Left lobe of liver (tissue), 2 donors: ENCODE measurements around the gene IKZF2. TPM values are rescaled to one million over a fixed set of nuclear protein-coding genes. Genes with fewer than 3 reads are reported as not detected.

Source experiments
- ATAC-seq: fragments of 200-7000 bp; cut with Tn5 transposase; one replicate; pipeline ENCODE4 v1.9.1; 2020; ENCODE audit warnings: mild to moderate bottlenecking, moderate library complexity
- DNase-seq: peaks from one replicate; pipeline ENCODE4 v3.0.0-alpha.2; 2020; ENCODE audit warnings: low spot score
- total RNA-seq: library from RNA; stranded (reverse); gene quantifications from one replicate; pipeline ENCODE4 v1.2.1, GENCODE V29; 2021
- donor health status: DM: no; HTN: no; CAD: no; lungs with moderate emphysema.
- donor health status: DM: no; HTN: yes; CAD: no.

IKZF2 gene
- total RNA-seq: 1.8 TPM

DNA sequence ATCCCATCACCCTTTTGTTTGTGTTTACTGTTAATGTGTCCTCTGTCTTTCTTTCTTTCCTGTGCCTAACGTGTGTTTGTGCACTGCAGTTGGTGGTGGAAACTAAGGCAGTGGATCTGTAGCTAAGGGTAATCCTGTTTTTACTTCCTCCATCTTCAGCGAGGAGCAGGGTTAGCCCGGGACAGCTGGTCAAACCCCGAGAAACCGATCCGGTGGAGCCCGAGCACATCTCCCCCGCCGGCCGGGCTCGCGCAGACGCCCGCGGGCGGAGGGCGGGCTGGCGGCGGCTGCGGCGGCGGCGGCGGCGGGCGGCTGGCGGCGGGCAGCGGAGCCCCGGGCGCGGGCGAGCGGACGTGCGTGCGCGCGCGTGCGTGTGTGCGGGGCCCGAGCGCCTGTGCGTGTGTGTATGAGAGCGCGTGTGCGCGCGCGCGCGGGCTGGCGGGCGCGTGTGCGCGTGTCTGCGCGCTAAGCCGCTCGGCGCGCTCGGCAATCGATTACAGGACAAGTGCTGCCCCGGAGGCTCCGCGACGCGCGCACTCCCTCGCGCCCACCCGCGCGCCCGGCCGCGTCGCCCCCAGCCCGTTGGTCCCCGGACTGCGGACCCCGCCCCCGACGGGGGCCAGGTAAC lies at the start of gene IKZF2:
Gene IKZF2 (minus strand): TSS at position 176 of the 628 bp plus-strand sequence. CDS start 2,983 bp downstream, outside the sequence.
- DNase-seq: peak; percentile 90
- ATAC-seq: peak; percentile 89

DNA sequence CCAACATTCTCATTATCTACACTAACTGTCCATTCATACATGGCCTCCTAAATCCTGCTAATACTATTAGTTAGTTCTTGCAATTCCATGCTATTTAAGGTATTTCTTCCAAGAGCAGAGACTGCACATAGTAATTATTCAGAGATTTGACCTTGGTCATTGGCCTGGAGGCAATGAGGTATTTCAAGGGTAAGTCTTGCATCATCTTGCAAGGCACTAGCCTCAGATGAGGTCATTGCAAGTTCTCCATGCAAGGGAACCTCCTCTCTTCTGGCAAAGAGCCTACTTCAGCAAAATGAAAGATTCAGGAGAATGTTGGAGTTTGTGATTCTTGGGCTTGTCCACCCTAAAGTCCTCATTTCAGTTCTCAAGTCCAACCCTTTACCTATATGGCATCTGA lies 48.5 kb upstream of the IKZF2 start:
- DNase-seq: no peak
- no peak for ATAC-seq

- ATAC-seq (no peak), DNase-seq (no peak)
These were observed 37.8 kb upstream of the IKZF2 start for GRCh38 chr2:213189001-213189899.

- no peak for DNase-seq
- no peak for ATAC-seq
These were observed 37.1 kb upstream of the IKZF2 start for GRCh38 chr2:213188533-213188867.

DNA sequence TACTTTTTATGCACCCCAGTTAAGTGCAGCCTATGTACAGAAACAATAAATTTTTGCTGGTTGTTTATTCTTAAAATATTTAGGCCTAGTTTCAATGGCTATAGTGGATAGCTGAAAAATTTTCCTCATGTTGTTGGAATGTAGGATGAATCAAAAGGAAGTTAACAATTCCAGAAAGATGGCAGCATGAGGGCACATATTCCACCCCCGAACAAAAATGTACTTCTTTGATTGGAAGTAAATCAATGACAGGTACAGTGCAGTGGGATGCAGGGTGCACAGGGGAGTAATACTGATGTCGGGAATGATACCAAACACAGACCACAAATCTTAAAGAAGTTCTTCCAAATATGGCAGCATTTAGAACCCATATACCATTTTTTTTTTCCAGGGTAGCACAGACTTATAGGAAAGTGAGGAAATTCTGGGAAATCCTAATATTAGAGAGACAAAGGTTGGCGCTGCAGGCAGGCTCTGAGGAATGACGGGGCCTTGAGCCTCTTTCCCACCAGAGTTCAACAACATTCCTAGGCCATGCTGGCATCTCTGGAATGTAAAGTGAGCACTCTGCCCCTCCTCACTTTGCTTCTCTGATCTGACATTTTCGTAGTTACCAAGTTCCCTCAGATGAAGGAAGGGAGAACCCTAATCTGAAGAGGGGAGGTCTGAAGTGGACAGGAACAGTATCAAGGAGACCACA lies 36.6 kb upstream of the IKZF2 start:
- ATAC-seq: no peak
- no peak for DNase-seq

DNA sequence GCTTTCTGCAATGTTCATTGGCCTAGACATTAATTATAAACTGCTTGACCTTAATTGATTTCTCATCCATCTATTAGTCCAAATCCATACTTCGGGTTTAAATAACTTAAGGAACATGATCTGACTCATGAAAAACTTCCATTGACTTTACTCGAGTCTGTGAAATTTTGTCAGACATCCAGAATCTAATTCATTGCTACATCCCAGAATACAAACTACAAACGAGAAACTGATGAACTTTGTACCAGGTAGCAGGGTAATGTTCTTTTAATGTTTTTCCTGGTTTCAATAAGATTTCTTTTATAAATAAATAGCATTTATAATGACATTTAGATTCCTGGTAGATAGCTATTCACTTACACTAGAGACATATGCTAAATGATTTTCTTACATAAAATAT lies 36.0 kb upstream of the IKZF2 start:
- DNase-seq: no peak
- peak; percentile 76 for ATAC-seq

DNA sequence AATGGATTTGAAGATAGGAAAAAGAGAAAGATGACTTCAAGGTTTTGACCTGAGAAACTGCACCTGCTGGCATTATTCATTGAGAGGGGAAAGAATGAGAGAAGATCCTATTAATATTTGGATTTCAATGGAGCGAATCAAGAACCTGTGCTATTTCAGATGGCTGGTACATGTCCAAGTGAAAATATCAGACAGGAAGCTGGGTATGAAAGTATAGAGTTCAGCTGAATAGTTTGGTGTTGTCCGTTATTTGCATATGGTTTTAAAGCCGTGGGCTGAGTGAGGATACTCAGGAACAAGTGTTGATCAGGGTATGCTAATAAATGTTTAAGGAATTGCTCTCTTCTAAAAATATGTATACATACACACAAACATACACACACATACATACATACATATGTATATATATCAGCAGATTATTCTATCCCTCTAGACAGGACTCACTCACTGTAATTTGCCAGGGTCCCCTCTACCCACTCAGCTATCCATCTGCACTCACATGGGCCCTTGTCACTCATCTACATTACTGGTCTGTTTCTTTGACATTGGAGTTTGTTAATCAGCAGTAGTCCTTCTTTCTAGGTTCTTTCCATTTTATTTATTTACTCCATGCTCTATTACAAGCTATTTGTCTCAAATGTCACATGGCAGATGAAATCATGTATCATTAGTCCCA lies 33.9 kb upstream of the IKZF2 start:
- ATAC-seq: no peak
- DNase-seq: no peak

DNA sequence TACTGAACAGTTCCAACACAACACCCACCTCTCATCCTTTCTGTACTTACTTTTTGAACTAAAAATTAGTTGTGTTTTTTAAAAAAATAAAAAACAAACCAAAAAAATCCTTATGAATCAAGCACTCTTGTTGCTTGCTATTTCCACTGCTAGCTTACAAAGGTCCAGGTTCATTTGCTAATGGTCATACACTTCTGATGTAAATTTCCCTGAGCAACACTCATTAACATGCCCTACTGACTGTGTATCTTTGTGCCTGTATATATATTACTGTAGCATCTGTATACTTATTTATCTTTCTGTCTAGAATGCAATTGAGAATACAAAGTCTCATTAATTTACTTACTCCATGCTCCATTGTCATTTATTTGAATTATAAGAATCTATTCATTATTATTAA lies 30.3 kb upstream of the IKZF2 start:
- no peak for ATAC-seq
- no peak for DNase-seq

DNA sequence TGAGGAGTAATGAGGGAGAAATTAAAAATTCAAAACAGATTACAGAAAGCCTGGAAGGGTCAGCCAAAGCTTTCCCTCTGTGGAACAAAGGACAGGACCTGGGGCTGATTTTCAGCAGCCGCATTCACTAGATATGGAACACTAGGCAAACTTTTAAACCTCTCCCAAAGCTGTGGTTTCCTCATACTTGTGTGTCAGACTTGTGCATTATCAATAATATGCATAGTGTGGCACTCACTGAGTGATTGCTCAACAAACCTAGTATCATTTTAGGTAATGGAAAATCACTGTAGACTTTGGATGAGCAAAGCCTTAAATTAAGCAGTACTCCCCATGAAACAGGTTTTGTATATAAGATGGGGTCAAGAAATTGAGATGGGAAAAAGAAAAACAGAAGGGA lies 26.3 kb upstream of the IKZF2 start:
- DNase-seq: no peak
- ATAC-seq: peak; percentile 31

- ATAC-seq (no peak), DNase-seq (no peak)
These were observed 24.3 kb upstream of the IKZF2 start for GRCh38 chr2:213175673-213176247.

DNA sequence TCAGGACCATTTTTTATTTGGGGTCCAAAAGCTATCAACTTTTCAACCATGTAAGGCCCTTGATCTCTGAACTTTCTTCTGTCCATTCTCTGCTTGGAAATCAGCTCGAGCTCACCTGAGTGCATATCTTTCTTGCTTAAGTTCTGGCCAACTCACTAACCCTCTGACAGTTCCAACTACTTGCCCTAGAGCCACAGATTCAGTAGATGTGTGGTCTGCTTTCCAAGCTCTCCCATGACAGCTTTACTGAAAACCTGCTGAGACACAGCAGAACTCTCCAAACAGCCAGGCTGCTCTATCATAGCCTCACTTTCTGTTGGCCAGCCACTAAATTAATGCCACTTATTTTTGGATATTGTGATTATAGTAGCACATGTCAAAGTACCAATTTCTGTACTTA lies 21.2 kb upstream of the IKZF2 start:
- ATAC-seq (no peak), DNase-seq (no peak)

- no peak for ATAC-seq
- no peak for DNase-seq
These were observed 19.7 kb upstream of the IKZF2 start for GRCh38 chr2:213171147-213171546.

DNA sequence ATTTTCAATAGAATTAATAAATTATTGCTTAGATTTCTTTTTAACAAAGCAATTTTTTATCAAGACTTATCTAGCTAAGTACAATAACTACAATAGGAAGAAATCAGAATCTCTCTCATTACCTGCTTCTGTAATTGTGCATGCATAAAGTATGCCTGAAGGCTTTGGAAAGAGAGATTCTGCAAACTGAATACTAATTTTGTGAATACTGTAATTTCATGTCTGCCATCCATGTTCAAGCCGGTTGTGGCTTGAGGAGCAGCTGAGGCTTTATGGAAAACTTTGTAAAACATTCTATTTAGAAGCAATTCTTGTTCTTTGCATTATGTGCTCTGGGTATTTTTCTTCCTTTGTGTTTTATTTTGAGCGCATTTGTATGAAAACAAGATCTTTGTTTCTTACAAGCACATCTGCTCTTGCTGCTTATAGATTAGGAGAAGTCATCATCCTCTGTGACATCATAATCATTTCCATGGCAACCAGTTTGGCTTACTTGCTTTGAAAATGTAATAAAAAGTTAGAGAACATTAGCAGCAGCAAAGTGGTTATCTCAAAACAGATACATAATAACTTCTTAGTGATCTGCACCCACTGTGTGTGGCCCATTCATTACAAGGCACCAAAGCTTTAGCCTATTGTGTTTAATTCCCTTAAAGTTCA lies 16.0 kb upstream of the IKZF2 start:
- DNase-seq (no peak), ATAC-seq (no peak)

- DNase-seq: no peak
- ATAC-seq: no peak
These were observed 14.7 kb upstream of the IKZF2 start for GRCh38 chr2:213166109-213166508.

- ATAC-seq (peak; percentile 79), DNase-seq (no peak)
These were observed 12.9 kb upstream of the IKZF2 start for GRCh38 chr2:213164263-213164662.

GRCh38 chr2:213162516-213163118 lies 11.2 kb upstream of the IKZF2 start:
- no peak for DNase-seq
- no peak for ATAC-seq

DNA sequence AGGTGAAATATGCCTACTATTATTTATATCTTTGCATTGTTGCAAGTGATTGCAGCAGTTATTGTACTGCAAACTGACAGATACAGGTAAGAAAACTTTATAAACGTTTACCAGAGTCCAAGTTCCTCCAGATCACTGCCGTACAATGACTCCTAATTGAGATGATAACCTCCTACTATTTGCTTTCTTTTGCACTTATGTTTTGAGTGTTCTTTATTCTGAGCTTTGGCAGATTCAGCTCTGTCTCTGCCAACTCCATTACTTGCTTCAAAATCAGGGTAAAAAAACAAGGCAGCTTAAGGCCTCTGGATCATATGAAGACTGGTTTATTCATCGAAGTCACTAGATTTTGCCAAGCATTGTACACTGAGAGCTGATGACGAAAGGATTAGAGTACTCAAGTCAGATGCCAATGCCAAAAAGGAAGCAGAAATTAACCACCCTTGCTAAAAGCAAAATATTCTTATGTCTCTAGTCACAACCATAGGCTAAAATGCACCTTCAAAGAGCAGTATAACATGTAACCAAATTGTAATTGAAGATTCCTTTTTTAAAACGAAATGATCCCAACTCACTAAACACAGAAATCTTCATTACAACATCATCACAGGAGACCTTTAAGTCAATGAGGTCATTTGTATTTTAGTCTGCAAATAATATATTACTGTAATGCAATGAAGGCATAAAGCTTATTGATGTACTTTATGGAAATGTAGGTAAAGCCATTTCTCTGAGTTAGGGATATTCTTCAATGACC lies 10.5 kb upstream of the IKZF2 start:
- DNase-seq (no peak), ATAC-seq (no peak)

GRCh38 chr2:213159768-213160167 lies 8.4 kb upstream of the IKZF2 start:
- no peak for ATAC-seq
- DNase-seq: no peak

- ATAC-seq: no peak
- no peak for DNase-seq
These were observed 5.8 kb upstream of the IKZF2 start for GRCh38 chr2:213157242-213157641.
